Mammary epithelial cell (primary cell): ENCODE results near the gene ACCSL.

Experiments
- EZH2 ChIP-seq: IDR thresholded peaks from 2 replicates; pipeline ENCODE4 v1.6.1; 2012; ENCODE audit warnings: low read length, inconsistent platforms, borderline replicate concordance
- TF ChIP-seq, protein P1 (sequence below), 2 donors: IDR thresholded peaks in 1 of 2; conservative IDR thresholded peaks in 1 of 2; 2 replicates each; pipeline ENCODE4 v1.5.1; 2011 to 2012; ENCODE audit warnings: inconsistent platforms in 2 of 2, low read length in 2 of 2, mild to moderate bottlenecking in 2 of 2, control low read depth in 1 of 2, low read depth in 1 of 2; ENCODE audit not compliant: insufficient read depth in 1 of 2; ENCODE audit errors: extremely low read depth in 1 of 2

DNA sequence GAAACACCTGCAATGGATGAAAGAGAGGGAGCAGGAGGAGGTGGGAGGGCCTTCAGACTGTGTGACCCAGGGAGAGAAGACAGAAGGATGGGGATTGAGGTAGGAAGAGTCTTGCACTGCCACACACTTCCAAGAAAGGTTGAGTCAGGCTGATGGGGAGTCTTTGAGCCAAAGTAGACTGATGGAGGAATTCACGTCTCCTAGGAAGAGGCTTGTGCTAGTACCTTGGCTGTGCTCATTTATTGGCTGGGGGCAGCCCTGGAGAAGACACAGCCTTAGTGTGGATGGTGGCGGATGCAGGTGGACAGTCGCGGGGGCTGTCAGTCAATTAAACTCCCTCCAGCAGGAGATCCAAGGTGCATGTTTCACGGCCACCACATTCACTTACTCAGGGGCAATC, 16.2 kb upstream of the ACCSL start:
- TF ChIP-seq, protein P1, sequence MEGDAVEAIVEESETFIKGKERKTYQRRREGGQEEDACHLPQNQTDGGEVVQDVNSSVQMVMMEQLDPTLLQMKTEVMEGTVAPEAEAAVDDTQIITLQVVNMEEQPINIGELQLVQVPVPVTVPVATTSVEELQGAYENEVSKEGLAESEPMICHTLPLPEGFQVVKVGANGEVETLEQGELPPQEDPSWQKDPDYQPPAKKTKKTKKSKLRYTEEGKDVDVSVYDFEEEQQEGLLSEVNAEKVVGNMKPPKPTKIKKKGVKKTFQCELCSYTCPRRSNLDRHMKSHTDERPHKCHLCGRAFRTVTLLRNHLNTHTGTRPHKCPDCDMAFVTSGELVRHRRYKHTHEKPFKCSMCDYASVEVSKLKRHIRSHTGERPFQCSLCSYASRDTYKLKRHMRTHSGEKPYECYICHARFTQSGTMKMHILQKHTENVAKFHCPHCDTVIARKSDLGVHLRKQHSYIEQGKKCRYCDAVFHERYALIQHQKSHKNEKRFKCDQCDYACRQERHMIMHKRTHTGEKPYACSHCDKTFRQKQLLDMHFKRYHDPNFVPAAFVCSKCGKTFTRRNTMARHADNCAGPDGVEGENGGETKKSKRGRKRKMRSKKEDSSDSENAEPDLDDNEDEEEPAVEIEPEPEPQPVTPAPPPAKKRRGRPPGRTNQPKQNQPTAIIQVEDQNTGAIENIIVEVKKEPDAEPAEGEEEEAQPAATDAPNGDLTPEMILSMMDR (conservative IDR thresholded peaks at IDR 0.05 in 1 of 2, IDR thresholded peaks at IDR 0.05 in 1 of 2; ENCODE audit: extremely low read depth in 1 of 2, insufficient read depth in 1 of 2, low read depth in 1 of 2, low read length in 2 of 2) = no peak
- TF ChIP-seq EZH2 = no peak
